SKM-1 (cell line): ENCODE measurements around the gene KRTAP4-9.
"Not testable (repeated sequence)": the region's sequence is repeated elsewhere in the genome, so short reads cannot be mapped to it uniquely, and the experiment has no call there.

Experiments used
- DNase-seq: peaks from one replicate; lab custom pipeline; 2025; ENCODE audit not compliant: unreplicated experiment; lab: John Stamatoyannopoulos, UW

KRTAP4-9 gene

DNA sequence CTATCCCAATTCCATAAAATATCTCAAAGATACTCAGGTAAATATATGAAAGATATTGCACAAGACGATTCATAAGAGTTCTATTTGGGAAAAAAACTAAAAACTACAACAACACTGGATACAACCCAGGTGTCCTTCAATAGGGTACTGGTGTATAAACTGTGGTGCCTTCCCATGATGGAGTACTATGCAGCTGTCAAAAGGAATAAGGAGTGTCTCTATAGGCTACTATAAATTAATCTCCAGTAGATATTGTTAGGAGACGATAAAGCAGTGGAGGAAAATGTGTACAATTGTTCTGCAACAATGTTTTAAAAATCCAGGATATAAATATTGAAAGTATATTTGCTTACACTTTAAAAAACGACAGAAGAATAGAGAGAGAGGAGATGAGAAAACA lies 21.2 kb downstream of the KRTAP4-9 start:
- DNase-seq, result no peak

DNA sequence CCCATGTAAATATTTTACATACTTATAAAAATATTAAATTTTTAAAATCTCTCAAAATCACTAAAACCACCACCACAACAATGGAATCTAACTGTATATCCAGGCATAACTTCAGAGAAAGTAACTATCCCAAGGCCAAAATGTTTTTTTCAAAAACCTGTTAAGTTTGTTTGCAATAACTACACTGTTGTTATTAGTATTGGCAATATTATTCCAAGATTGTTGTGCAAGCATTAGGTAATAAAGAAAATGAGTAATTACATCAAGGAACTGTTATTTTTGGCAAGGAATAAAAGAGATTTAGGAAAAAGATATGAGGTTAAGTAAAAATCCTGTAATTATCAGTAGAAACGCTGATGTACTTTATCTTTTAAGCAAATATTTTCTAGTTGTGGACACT lies 22.2 kb downstream of the KRTAP4-9 start:
- no peak for DNase-seq

DNA sequence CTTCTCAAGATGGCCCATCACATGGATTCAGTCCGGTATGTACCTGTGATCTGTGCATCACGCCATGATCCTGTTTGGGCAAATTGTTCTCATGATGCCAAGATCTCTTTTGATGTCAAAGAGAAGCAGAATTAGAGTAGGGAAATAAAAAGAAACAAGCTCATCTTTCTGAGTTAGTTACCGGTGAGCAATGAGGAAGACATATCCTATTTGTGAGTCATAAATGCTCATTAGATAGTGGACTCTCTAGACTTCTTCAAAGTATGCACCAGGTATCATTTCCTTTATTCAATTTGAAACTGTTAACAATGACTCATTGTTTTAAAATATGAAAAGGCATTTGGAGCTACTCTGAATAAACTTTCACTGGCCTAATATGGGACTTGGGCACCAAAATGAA lies 26.8 kb downstream of the KRTAP4-9 start:
- DNase-seq, result no peak

DNA sequence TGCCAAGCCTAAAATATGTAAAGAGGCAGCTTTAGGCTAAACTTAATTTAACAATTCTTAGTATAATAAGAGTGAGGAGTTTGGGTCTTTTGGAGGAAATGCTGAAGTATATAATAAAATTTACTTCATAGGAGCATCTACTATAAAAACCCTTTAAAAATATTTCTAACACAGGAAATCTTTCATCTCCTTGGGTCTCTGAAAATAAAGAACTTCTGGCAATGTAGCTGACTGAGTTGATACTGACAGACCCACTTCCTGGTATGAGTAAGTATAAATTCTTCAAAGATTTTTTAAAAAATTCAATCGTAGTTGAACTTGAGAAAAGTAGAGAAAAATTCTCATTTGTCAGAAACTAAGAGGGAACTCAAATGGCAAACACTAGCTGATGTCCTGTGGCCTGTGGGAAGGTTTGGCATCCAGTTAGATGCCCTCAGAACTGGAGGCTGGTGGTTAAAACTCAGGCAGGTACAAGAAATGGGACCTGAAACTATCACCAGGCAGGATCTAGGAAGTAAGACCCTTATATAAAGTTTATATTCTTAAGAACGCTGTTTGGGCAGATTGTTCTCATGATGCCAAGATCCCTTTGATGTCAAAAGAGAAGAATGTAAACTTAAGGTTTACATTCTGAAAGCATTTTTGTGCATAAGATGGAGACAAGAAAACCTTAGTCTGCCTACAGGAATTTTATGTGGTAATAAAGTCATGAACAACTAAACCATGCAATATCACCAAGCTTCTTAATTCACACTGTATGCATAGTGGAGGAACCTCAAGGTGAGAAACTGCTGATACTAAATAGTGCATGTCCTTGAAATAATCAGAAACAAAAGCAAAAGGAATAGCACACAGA lies 28.9 kb downstream of the KRTAP4-9 start:
- DNase-seq, result no peak

GRCh38 chr17:41139865-41140264 lies 34.7 kb downstream of the KRTAP4-9 start:
- DNase-seq, result not testable (repeated sequence)

- DNase-seq, result no peak
Observed at GRCh38 chr17:41140360-41141131, 35.4 kb downstream of the KRTAP4-9 start, which contains the start of gene KRTAP4-6. Gene KRTAP4-6, minus strand, starts transcription at chr17:41140544. Its CDS starts 57 bp downstream, at chr17:41140487.

DNA sequence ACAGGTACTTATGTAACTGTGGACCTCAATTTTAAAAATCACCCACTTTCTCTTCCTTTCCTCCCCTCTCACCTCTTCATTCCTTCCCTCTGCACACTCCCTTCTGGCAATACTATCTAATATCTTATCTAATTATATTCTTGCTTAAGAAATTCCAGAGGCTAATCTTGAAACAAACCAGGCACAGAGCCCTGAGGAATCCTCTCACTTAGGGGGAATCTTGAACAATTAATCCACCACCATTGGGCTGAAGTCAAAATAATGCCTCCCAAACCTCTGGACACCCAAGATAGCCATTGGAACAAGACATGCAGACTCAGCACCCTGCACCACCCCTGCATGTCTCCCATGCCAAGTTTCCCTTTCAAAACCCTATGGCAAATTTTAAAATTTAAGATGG lies 36.2 kb downstream of the KRTAP4-9 start:
- no peak for DNase-seq

- no peak for DNase-seq
Observed at GRCh38 chr17:41144846-41145245, 39.7 kb downstream of the KRTAP4-9 start.

GRCh38 chr17:41145261-41145660 lies 40.1 kb downstream of the KRTAP4-9 start:
- DNase-seq, result no peak

GRCh38 chr17:41147531-41148204 lies 42.5 kb downstream of the KRTAP4-9 start:
- DNase-seq, result no peak

GRCh38 chr17:41148971-41149651 lies 43.9 kb downstream of the KRTAP4-9 start:
- not testable (repeated sequence) for DNase-seq

GRCh38 chr17:41149652-41149985 lies 44.4 kb downstream of the KRTAP4-9 start, which contains the start of gene KRTAP4-5:
Gene KRTAP4-5, minus strand, starts transcription at chr17:41149825. Its CDS starts 58 bp downstream, at chr17:41149767.
- DNase-seq, result no peak

- no peak for DNase-seq
Observed at GRCh38 chr17:41150026-41150425, 44.8 kb downstream of the KRTAP4-9 start.

DNA sequence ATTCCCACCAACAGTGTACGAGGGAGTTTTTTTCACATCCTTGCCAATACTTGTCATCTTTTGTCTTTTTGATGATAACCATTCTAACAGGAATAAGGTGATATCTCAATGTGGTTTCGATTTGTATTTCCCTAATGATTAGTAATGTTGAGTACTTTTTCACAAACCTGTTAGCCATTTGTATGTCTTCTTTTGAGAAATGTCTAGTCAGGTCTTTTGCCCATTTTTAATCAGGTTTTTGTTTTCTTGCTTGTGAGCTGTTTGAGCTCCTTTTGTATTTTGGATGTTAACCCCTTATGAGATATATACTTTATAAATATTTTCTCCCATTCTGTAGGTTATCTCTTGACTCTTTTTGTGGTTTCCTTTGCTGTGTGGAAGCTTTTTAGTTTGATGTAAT lies 46.3 kb downstream of the KRTAP4-9 start:
- DNase-seq, result no peak

DNA sequence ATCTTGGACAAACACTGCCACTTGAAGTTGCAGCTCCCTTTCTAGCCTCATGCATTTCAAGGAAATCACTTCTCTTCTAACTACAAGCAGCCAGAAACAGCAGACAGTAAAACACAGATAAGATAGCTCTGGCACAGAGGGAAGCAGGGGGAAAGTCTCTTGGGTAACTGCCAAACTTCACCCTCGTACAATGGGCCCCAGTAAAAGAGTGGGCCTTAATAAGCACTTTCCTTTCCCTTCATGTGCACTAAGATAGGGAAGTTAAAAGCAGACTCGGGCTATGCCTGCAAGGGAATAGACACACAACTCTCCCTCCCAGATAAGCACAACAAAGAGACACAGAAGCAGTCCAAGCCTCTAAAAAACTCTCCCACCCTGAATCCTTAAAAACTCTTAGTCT lies 48.7 kb downstream of the KRTAP4-9 start:
- no peak for DNase-seq
